Ectodermal cell (in vitro differentiated cells): ENCODE results near the gene TDP2.

Source experiments
- H3K27ac ChIP-seq: 2 replicates; pipeline ENCODE4 v1.7.0; 2013; ENCODE audit warnings: mild to moderate bottlenecking, low read depth, low read length; ENCODE audit not compliant: insufficient read depth, poor library complexity, severe bottlenecking
- H3K27me3 ChIP-seq: 2 replicates; pipeline ENCODE4 v1.7.0; 2013; ENCODE audit warnings: mild to moderate bottlenecking, low read length; ENCODE audit not compliant: insufficient read depth, control insufficient read depth, poor library complexity, severe bottlenecking
- H3K36me3 ChIP-seq: one replicate; pipeline ENCODE4 v1.7.0; 2013; ENCODE audit warnings: low read length; ENCODE audit not compliant: control insufficient read depth, insufficient read depth
- H3K4me1 ChIP-seq: one replicate; pipeline ENCODE4 v1.7.0; 2013; ENCODE audit warnings: low read length; ENCODE audit not compliant: control insufficient read depth, insufficient read depth
- H3K4me3 ChIP-seq: 2 replicates; pipeline ENCODE4 v1.7.0; 2013; ENCODE audit warnings: low read depth, low read length, control low read depth; ENCODE audit not compliant: insufficient read depth
- H3K9me3 ChIP-seq: 2 replicates; pipeline ENCODE4 v1.7.0; 2013; ENCODE audit warnings: mild to moderate bottlenecking, low read length, moderate library complexity; ENCODE audit not compliant: control insufficient read depth
- WGBS, 2 experiments: methylation state at CpG; one replicate each; pipeline ENCODE4 v1.1.7; 2013; ENCODE audit warnings: missing lambda C conversion rate in 2 of 2; 5-methylcytosine and 5-hydroxymethylcytosine counted together

Gene TDP2

DNA sequence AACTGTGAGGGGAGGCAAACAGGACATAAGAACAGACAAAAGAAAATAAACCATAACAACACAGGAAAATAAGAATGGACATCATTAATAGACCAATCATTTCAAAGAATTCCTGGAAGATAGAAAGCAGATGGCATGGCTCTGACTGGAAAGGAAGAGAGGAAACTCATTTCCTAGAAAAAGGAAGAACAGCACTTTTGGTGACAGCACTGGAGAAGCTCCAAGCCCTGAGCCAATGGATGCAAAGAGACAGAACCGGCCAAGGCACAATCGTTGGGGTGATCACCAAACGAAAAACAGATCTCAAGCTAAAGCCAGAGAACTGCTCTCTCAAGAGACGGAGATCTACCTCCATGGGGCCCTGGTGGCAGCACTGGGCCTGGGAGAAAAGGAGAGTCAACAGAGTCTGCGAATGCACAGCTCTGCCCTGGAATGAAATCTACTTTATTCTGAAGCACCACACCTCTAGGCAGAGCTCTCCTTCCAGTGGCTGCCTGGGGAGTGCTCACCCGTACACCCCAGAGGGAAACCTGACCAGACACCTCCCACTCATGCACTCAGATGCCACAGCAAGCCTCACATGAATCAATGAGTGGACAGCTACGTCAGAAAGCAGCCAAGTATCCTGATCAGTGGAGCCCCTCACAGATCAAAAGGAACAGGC lies 44.9 kb downstream of the TDP2 start:
- no peaks in the 10 kb centered on the region for H3K9me3 ChIP-seq
- no peaks in the 10 kb centered on the region for H3K4me1 ChIP-seq
- H3K4me3 ChIP-seq, result no peak overlapping the region
- no peaks in the 10 kb centered on the region for H3K36me3 ChIP-seq
- H3K27me3 ChIP-seq, result no peaks in the 10 kb centered on the region
- 85 to 86% methylated on average over 7 of the region's 7 CpGs for WGBS, 2 experiments
- no peak overlapping the region for H3K27ac ChIP-seq

DNA sequence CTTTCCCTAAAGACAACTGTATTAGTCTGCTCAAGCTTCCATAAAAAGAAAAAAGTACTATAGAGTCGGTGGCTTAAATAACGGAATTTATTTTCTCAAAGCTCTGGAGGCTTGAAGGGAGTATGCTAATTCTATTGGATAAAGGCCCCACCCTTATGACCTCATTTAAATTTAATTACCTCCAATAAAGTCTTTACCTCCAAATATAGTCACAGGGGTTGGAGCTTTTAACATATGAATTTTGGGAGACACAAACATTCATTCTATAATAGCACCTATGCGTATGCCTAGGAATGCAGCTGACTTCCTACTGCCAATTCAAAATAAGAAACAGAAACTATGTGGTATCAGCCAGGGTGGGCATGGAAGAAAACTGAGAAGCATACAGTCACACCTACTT lies 46.1 kb downstream of the TDP2 start:
- Histone ChIP-seq H3K27me3 (no peaks in the 10 kb centered on the region), H3K36me3 (no peaks in the 10 kb centered on the region), H3K4me1 (no peaks in the 10 kb centered on the region), H3K27ac (no peak overlapping the region), H3K9me3 (no peaks in the 10 kb centered on the region), H3K4me3 (no peak overlapping the region)
- WGBS, 2 experiments, result 88 to 100% methylated on average over 1 of the region's 3 CpGs

GRCh38 chr6:24619661-24620060 lies 47.0 kb downstream of the TDP2 start:
- no peaks in the 10 kb centered on the region for H3K4me1 ChIP-seq
- no peaks in the 10 kb centered on the region for H3K27me3 ChIP-seq
- no peaks in the 10 kb centered on the region for H3K9me3 ChIP-seq
- H3K27ac ChIP-seq, result no peak overlapping the region
- no peaks in the 10 kb centered on the region for H3K36me3 ChIP-seq
- 94 to 95% methylated on average over 5 of the region's 5 CpGs for WGBS, 2 experiments
- no peak overlapping the region for H3K4me3 ChIP-seq

DNA sequence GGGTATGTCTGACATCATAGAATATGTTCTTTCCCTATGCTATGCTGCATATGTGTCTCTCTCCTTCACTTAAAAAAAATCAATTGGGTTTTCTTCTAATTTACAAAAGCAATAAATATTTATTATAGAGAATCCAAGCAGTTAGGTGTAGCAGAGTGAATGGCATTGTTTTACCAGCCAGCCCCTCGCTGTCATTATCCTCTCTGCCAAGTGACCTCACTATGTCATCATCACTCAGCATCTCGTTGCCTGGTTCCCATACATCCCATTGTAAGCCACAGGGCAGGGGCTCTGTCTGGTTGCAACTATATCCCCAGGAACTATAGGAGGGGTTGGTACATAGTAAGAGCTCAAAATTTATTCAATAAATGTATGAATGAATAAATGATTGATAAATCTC lies 52.1 kb downstream of the TDP2 start:
- Histone ChIP-seq H3K36me3 (no peaks in the 10 kb centered on the region), H3K27me3 (no peaks in the 10 kb centered on the region), H3K4me3 (no peak overlapping the region), H3K4me1 (no peaks in the 10 kb centered on the region), H3K9me3 (no peaks in the 10 kb centered on the region), H3K27ac (no peak overlapping the region)
- 58 to 64% methylated on average over 2 of the region's 2 CpGs for WGBS, 2 experiments

GRCh38 chr6:24614043-24614420 lies 52.7 kb downstream of the TDP2 start:
- WGBS, 2 experiments, result 81% methylated on average over 7 of the region's 7 CpGs
- Histone ChIP-seq H3K27me3 (no peaks in the 10 kb centered on the region), H3K36me3 (no peaks in the 10 kb centered on the region), H3K4me3 (no peak overlapping the region), H3K27ac (no peak overlapping the region), H3K4me1 (no peaks in the 10 kb centered on the region), H3K9me3 (no peaks in the 10 kb centered on the region)

DNA sequence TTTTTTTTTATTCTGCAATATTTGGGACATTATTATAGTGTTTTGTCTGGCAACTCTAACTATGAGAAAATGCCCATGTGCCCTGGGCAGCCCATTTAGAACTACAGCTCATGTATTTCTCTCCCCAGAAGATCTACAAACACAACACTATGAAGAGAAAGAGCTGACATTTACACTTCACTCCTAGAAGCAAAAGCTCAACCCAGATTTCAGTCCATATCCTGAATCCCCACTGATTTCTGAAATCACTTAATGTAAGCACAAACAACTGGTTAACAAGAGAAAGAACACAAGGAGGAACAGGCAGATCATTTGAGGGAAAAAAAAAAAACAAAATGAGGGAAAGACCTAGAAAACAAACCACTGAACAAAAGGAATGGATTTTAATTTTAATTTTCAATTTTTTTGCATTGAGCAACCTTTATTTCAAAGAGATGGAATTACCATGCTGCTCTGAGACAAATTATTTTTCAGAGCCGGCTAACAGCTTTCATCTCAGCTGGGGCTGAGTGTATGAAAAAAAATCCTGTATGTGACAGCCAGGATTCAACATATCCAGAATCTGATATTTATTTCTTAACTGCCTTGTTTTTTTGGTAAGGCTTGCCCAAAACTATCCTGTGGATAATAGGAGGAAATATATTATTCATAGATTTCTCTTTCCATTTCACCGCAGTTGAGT lies 53.2 kb downstream of the TDP2 start:
- no peaks in the 10 kb centered on the region for H3K27me3 ChIP-seq
- no peaks in the 10 kb centered on the region for H3K9me3 ChIP-seq
- no peak overlapping the region for H3K4me3 ChIP-seq
- H3K4me1 ChIP-seq, result no peaks in the 10 kb centered on the region
- 92 to 94% methylated on average over 2 of the region's 2 CpGs for WGBS, 2 experiments
- H3K36me3 ChIP-seq, result no peaks in the 10 kb centered on the region
- no peak overlapping the region for H3K27ac ChIP-seq

DNA sequence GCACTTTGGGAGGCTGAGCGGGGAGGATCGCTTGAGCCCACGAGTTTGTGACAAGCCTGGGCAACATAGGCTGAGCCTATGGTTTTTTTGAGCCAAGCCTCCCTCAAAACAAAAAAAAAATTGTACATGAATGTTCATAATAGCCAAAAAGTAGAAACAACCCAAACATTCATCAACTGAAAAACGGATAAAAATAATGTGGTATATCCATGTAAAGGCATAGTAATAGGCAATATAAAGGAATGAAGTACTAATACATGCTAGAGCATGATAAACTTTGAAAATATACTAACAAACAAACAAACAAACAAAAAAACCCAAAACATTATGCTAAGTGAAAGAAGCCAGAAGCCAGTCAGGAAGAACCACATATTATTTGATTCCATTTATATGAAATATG lies 56.0 kb downstream of the TDP2 start:
- H3K36me3 ChIP-seq, result no peaks in the 10 kb centered on the region
- H3K9me3 ChIP-seq, result no peaks in the 10 kb centered on the region
- WGBS, 2 experiments, result 97 to 99% methylated on average over 3 of the region's 4 CpGs
- H3K27ac ChIP-seq, result no peak overlapping the region
- H3K4me3 ChIP-seq, result no peak overlapping the region
- no peaks in the 10 kb centered on the region for H3K4me1 ChIP-seq
- H3K27me3 ChIP-seq, result no peaks in the 10 kb centered on the region

- no peaks in the 10 kb centered on the region for H3K4me1 ChIP-seq
- H3K4me3 ChIP-seq, result no peak overlapping the region
- 89 to 96% methylated on average over 3 of the region's 5 CpGs for WGBS, 2 experiments
- H3K9me3 ChIP-seq, result no peaks in the 10 kb centered on the region
- H3K27ac ChIP-seq, result no peak overlapping the region
- no peaks in the 10 kb centered on the region for H3K27me3 ChIP-seq
- H3K36me3 ChIP-seq, result no peaks in the 10 kb centered on the region
Measured at GRCh38 chr6:24607310-24608105, 59.2 kb downstream of the TDP2 start.

GRCh38 chr6:24606200-24606930 lies 60.3 kb downstream of the TDP2 start:
- Histone ChIP-seq H3K4me1 (no peaks in the 10 kb centered on the region), H3K27me3 (no peaks in the 10 kb centered on the region), H3K4me3 (no peak overlapping the region), H3K27ac (no peak overlapping the region), H3K36me3 (no peaks in the 10 kb centered on the region), H3K9me3 (no peaks in the 10 kb centered on the region)
- 98 to 99% methylated on average over 6 of the region's 6 CpGs for WGBS, 2 experiments

DNA sequence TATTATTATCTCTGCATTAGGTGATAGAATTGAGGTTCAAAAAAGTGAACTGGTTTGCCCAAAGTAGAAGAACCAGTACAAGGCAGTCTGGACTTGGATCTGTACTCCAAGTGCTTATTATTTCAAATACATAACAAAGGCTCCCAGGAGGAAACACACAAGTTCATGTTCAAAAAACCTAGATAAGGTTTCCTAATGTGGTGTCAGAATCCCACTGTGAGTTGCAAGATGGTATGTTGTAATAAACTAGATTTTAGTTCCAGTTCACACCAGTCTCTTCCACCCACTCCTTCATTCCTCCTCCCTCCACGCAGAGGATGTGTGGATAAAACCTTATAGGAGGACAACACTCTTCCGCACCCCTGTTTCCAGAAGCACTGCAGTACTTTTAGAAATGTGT lies 63.5 kb downstream of the TDP2 start:
- no peak overlapping the region for H3K4me3 ChIP-seq
- H3K36me3 ChIP-seq, result no peaks in the 10 kb centered on the region
- no peaks in the 10 kb centered on the region for H3K9me3 ChIP-seq
- no peaks in the 10 kb centered on the region for H3K27me3 ChIP-seq
- H3K4me1 ChIP-seq, result no peaks in the 10 kb centered on the region
- WGBS, 2 experiments, result 96 to 100% methylated on average over 1 to 2 of the region's 2 CpGs
- H3K27ac ChIP-seq, result no peak overlapping the region
